Loucy (cell line): ENCODE data around the gene CASKIN2.

Experiments
- H2AFZ ChIP-seq: fragments of 200-600 bp; sonication (generic); 2 replicates; pipeline ENCODE4 v1.6.0; 2016; ENCODE audit warnings: antibody characterized with exemption, mild to moderate bottlenecking, low read length, moderate library complexity
- H3F3A ChIP-seq: fragments of 200-600 bp; 2 replicates; pipeline ENCODE4 v1.6.0; 2016; ENCODE audit warnings: antibody characterized with exemption, low read depth, mild to moderate bottlenecking
- H3K27me3 ChIP-seq: fragments of 200-600 bp; sonication (generic); 2 replicates; pipeline ENCODE4 v1.6.1; 2014; ENCODE audit warnings: low read length, mild to moderate bottlenecking; ENCODE audit not compliant: insufficient read depth, poor library complexity, severe bottlenecking
- H3K36me3 ChIP-seq: fragments of 200-600 bp; sonication (generic); 2 replicates; pipeline ENCODE4 v1.6.1; 2016; ENCODE audit warnings: low read length; ENCODE audit not compliant: insufficient read depth
- H3K4me1 ChIP-seq: fragments of 200-600 bp; sonication (generic); 2 replicates; pipeline ENCODE4 v1.5.1; 2014; ENCODE audit warnings: low read length, mild to moderate bottlenecking; ENCODE audit not compliant: insufficient read depth, poor library complexity, severe bottlenecking
- H3K4me2 ChIP-seq: fragments of 200-600 bp; sonication (generic); 2 replicates; pipeline ENCODE4 v1.6.0; 2014; ENCODE audit warnings: antibody characterized with exemption, low read length, low read depth, mild to moderate bottlenecking; ENCODE audit not compliant: poor library complexity, severe bottlenecking
- H3K4me3 ChIP-seq: fragments of 200-600 bp; sonication (generic); 2 replicates; pipeline ENCODE4 v1.5.1; 2014; ENCODE audit warnings: low read length, mild to moderate bottlenecking, mixed read lengths; ENCODE audit not compliant: poor library complexity, severe bottlenecking
- H3K79me2 ChIP-seq: fragments of 200-600 bp; sonication (generic); 2 replicates; pipeline ENCODE4 v1.6.1; 2014; ENCODE audit warnings: low read length; ENCODE audit not compliant: insufficient read depth
- H3K9ac ChIP-seq: fragments of 200-600 bp; sonication (generic); 2 replicates; pipeline ENCODE4 v1.6.0; 2014; ENCODE audit warnings: mild to moderate bottlenecking, low read depth, low read length, moderate library complexity; ENCODE audit not compliant: poor library complexity, severe bottlenecking
- H3K9me2 ChIP-seq: fragments of 200-600 bp; sonication (generic); replicated peaks from 2 replicates; pipeline ENCODE4 v1.6.1; 2016; ENCODE audit warnings: low read depth, low read length, mixed read lengths
- H3K9me3 ChIP-seq: fragments of 200-600 bp; sonication (generic); 2 replicates; pipeline ENCODE4 v1.6.1; 2014; ENCODE audit warnings: mild to moderate bottlenecking, antibody characterized with exemption, low read length, low read depth; ENCODE audit not compliant: insufficient read depth
- H4K20me1 ChIP-seq: fragments of 200-600 bp; sonication (generic); 2 replicates; pipeline ENCODE4 v1.6.0; 2014; ENCODE audit warnings: antibody characterized with exemption, low read length, mild to moderate bottlenecking; ENCODE audit not compliant: insufficient read depth, poor library complexity, severe bottlenecking
- EZH2phosphoT487 ChIP-seq: fragments of 200-600 bp; IDR thresholded peaks from 2 replicates; pipeline ENCODE4 v1.6.1; 2018; ENCODE audit warnings: antibody characterized with exemption, mild to moderate bottlenecking, moderate library complexity, borderline replicate concordance
- TF ChIP-seq, protein P1 (sequence below): fragments of 200-600 bp; sonication (generic); conservative IDR thresholded peaks from 2 replicates; pipeline ENCODE4 v1.5.1; 2014; ENCODE audit warnings: mild to moderate bottlenecking, antibody characterized with exemption, low read length

The CASKIN2 gene

DNA sequence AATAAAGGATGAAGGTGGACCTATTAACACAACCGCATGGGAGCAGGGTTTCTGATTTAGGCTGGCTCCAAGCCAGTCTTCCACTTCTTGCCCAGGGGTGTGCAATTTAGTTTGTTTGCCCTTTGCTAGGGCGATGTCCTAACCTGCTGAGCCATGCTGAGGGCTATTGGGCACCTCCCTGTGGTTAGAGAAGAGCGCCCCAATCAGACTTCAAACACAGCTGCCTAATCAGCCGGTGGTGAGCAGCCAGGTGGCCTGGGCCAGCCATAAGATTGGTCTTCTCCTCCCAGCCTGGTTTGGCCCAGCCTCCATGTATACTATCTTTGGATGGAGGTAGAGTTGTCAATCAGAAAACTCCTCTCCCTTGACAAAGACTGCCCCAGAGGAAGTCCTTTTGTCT is 43.2 kb downstream of the CASKIN2 start:
- peaks cover 4% of the 10 kb centered on the region; the same call in 1 of the 2 replicates for H3K79me2 ChIP-seq
- no peaks in the 10 kb centered on the region for H4K20me1 ChIP-seq
- H3K9ac ChIP-seq, result no peak overlapping the region
- no peaks in the 10 kb centered on the region for H3K9me3 ChIP-seq
- H2AFZ ChIP-seq, result no peak overlapping the region
- no peaks in the 10 kb centered on the region for H3K4me1 ChIP-seq
- no peak overlapping the region for H3K4me3 ChIP-seq
- TF ChIP-seq EZH2phosphoT487, result no peak
- TF ChIP-seq, protein P1, sequence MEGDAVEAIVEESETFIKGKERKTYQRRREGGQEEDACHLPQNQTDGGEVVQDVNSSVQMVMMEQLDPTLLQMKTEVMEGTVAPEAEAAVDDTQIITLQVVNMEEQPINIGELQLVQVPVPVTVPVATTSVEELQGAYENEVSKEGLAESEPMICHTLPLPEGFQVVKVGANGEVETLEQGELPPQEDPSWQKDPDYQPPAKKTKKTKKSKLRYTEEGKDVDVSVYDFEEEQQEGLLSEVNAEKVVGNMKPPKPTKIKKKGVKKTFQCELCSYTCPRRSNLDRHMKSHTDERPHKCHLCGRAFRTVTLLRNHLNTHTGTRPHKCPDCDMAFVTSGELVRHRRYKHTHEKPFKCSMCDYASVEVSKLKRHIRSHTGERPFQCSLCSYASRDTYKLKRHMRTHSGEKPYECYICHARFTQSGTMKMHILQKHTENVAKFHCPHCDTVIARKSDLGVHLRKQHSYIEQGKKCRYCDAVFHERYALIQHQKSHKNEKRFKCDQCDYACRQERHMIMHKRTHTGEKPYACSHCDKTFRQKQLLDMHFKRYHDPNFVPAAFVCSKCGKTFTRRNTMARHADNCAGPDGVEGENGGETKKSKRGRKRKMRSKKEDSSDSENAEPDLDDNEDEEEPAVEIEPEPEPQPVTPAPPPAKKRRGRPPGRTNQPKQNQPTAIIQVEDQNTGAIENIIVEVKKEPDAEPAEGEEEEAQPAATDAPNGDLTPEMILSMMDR, result no peak
- peaks cover 13% of the 10 kb centered on the region; the same call in 1 of the 2 replicates for H3K36me3 ChIP-seq
- no peaks in the 10 kb centered on the region for H3K27me3 ChIP-seq
- no peaks in the 10 kb centered on the region for H3F3A ChIP-seq
- no peaks in the 10 kb centered on the region for H3K9me2 ChIP-seq
- H3K4me2 ChIP-seq, result no peak overlapping the region

DNA sequence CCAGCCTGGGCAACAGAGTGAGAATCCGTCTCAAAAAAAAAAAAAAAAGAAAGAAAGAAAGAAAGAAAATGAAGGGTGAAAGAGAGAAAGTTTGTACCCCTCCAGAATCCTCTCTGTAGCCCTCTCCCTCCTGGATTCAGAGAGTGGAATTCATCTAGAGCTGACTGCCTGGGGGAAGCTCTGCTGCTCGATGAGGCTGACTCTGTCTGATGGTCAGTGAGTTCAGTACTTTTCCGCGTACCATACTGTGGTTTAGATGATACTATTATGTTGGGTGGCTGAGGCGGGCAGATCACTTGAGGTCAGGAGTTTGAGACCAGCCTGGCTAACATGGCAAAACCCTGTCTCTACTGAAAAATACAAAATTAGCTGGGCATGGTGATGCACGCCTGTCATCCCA is 44.1 kb downstream of the CASKIN2 start:
- H3K4me2 ChIP-seq, result no peak overlapping the region
- no peaks in the 10 kb centered on the region for H4K20me1 ChIP-seq
- no peaks in the 10 kb centered on the region for H3K4me1 ChIP-seq
- H3K9me2 ChIP-seq, result no peaks in the 10 kb centered on the region
- H3K79me2 ChIP-seq, result peaks cover 4% of the 10 kb centered on the region; the same call in 1 of the 2 replicates
- H2AFZ ChIP-seq, result no peak overlapping the region
- H3K9ac ChIP-seq, result no peak overlapping the region
- H3F3A ChIP-seq, result no peaks in the 10 kb centered on the region
- H3K9me3 ChIP-seq, result no peaks in the 10 kb centered on the region
- peaks cover 13% of the 10 kb centered on the region; the same call in 1 of the 2 replicates for H3K36me3 ChIP-seq
- TF ChIP-seq EZH2phosphoT487, result no peak
- H3K4me3 ChIP-seq, result no peak overlapping the region
- no peaks in the 10 kb centered on the region for H3K27me3 ChIP-seq

DNA sequence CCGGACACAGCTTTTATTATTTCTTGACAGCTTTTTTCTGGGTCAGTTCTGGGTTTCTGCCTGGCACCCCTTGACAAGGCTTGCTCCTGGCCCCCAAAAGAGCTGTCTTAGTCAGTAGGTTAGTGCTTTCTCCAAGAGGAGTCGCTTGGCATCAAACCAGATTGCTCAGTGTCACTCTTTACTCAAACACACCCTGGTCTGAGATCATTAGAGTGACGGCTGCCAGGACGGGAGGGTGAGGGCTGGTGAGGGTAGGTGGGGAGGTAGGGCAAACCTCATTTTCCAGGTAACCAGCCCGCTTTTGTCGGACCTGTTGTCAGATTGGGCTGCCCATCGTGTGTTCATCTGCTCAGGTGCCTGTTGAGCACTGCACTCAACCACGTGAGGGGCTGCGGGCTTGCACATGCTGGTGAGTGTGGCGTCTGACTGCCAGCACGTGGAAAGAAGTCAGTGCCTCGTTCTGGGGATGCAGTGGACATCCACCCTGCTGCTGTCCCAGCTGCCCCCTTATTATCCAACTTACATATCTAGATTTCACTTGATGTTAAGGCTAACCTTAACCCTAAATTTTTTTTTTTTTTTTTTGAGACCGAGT is 46.5 kb downstream of the CASKIN2 start:
- Histone ChIP-seq H3K4me3 (no peak overlapping the region), H3K4me2 (no peak overlapping the region), H3K9me3 (no peaks in the 10 kb centered on the region), H3K4me1 (no peaks in the 10 kb centered on the region), H3F3A (no peaks in the 10 kb centered on the region), H2AFZ (no peak overlapping the region), H3K36me3 (peaks cover 13% of the 10 kb centered on the region; the same call in 1 of the 2 replicates), H4K20me1 (no peaks in the 10 kb centered on the region), H3K9ac (no peak overlapping the region), H3K9me2 (no peaks in the 10 kb centered on the region), H3K79me2 (peaks cover 4% of the 10 kb centered on the region; the same call in 1 of the 2 replicates), H3K27me3 (no peaks in the 10 kb centered on the region)
- TF ChIP-seq, protein P1, result no peak
- TF ChIP-seq EZH2phosphoT487, result no peak

DNA sequence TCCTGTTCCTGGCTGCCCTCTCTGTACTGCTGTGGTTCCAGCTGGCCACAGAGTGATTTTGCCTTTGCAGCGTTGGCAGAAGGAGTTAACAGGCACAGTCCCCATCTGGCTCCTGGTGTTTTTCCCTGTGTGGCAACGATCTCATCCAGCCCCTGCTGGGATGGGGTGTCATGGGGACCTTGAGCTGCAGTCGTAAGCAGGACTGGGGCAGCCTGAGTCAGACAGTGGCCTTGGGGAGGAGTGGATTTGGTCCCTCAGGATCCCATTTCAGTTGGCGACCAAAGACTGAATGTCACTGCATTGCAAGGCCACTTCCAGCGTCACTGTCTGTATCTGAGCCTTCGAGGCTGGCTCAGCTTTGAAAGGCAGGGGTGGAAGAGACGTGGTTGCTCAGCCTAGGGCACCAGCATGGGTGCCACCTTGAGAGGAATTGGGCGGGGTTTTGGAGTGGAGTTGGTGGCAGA is 47.0 kb downstream of the CASKIN2 start:
- no peaks in the 10 kb centered on the region for H3K4me1 ChIP-seq

More for the DNA sequence above, 47.0 kb downstream of the CASKIN2 start:
- Histone ChIP-seq H3K4me2 (no peak overlapping the region), H3K9me3 (no peaks in the 10 kb centered on the region), H2AFZ (no peak overlapping the region), H3K36me3 (peaks cover 9% of the 10 kb centered on the region; the same call in 1 of the 2 replicates), H3K9ac (no peak overlapping the region), H3K27me3 (no peaks in the 10 kb centered on the region), H3K79me2 (peaks cover 4% of the 10 kb centered on the region; the same call in 1 of the 2 replicates), H3K4me3 (no peak overlapping the region), H4K20me1 (no peaks in the 10 kb centered on the region), H3K9me2 (no peaks in the 10 kb centered on the region), H3F3A (no peaks in the 10 kb centered on the region)
- TF ChIP-seq, protein P1, result no peak
- TF ChIP-seq EZH2phosphoT487, result no peak
